Lower lobe of right lung (tissue), 2 donors: ENCODE data around the gene TPCN2. TPM values are rescaled to one million over a fixed set of nuclear protein-coding genes. Genes with fewer than 3 reads are reported as not detected.

Experiments used
- ATAC-seq, 2 donors: fragments of 200-7000 bp; cut with Tn5 transposase; one replicate each; pipeline ENCODE4 v1.9.1; 2020 to 2022; ENCODE audit warnings: mild to moderate bottlenecking in 2 of 2, moderate library complexity in 2 of 2
- DNase-seq: peaks from one replicate; pipeline ENCODE4 v3.0.0-alpha.2; 2020
- H3K27ac ChIP-seq: fragments of 200-600 bp; one replicate; pipeline ENCODE4 v1.8.0; 2022
- H3K27me3 ChIP-seq: fragments of 200-600 bp; one replicate; pipeline ENCODE4 v1.8.0; 2022; ENCODE audit warnings: low read depth
- H3K36me3 ChIP-seq: fragments of 200-600 bp; one replicate; pipeline ENCODE4 v1.8.0; 2022; ENCODE audit warnings: mild to moderate bottlenecking
- H3K4me1 ChIP-seq: fragments of 200-600 bp; one replicate; pipeline ENCODE4 v1.8.0; 2022
- H3K4me3 ChIP-seq: fragments of 200-600 bp; one replicate; pipeline ENCODE4 v1.8.0; 2022; ENCODE audit warnings: mild to moderate bottlenecking
- H3K9me3 ChIP-seq: fragments of 200-600 bp; one replicate; pipeline ENCODE4 v1.8.0; 2022
- CTCF ChIP-seq: fragments of 200-600 bp; IDR thresholded peaks from one replicate; pipeline ENCODE4 v1.8.0; 2022; ENCODE audit warnings: antibody characterized with exemption, mild to moderate bottlenecking
- intact Hi-C: fragments of 100-400 bp; cut with DNase I; formaldehyde crosslinking; loops from one replicate; pipeline ENCODE4 v1.11.0; 2022
- total RNA-seq: library from RNA; stranded (reverse); fragmentation: NEBNext Ultra II Directional; extraction: Animal tissue kit (Norgen Biotek cat#: 25700); gene quantifications from one replicate; pipeline ENCODE4 v1.2.1, GENCODE V29; 2021
- donor health status: DM: no; HTN: yes; CAD: no; lungs with severe emphysema.

Gene TPCN2
- total RNA-seq, 1 donor from 2014 or later, result 18.2 TPM

GRCh38 chr11:69159150-69159852 lies 110.6 kb downstream of the TPCN2 start:
- Histone ChIP-seq H3K27ac (no peak overlapping the region), H3K4me3 (no peak overlapping the region), H3K4me1 (peaks cover 21% of the 10 kb centered on the region), H3K36me3 (no peaks in the 10 kb centered on the region), H3K9me3 (no peaks in the 10 kb centered on the region), H3K27me3 (peaks cover 7% of the 10 kb centered on the region)
- intact Hi-C loops, result no loop called here
- DNase-seq (no peak), ATAC-seq (no peak)
- TF ChIP-seq CTCF, result no peak

DNA sequence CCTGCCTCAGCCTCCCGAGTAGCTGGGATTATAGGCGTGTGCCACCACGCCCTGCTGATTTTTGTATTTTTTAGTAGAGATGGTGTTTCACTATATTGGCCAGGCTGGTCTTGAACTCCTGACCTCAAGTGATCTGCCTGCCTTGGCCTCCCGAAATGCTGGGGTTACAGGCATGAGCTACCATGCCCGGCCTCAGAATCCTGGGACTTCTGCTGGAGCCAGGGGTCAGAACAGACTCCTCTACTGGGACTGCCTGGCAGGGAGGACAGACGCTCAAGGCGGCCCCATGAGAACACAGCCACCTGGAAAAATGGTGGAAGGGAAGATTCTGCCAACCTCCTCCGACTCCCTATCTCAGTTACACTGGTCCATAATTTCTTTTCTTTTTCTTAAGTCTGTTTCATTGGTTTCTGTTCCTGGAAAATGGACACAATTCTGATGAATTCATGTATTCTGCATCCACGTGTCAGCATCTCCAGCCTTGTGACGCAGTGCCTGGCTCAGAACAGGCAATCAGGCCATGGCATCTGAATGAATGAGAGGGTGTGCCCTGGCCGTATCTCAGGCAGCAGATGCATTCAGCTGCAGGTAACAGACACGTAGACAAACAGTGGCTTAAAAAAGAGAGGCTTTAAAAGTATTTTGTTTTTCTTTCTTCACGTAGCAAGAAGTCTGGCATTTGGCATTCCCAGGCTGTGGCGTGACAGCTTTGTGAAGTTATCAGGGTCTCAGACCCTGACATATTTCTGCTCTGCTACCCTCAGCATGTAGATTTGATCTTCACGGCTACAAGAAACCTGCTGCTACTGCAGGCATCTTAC lies 111.8 kb downstream of the TPCN2 start:
- intact Hi-C loops, result no loop called here
- Histone ChIP-seq H3K27me3 (peaks cover 7% of the 10 kb centered on the region), H3K27ac (no peak overlapping the region), H3K36me3 (no peaks in the 10 kb centered on the region), H3K9me3 (no peaks in the 10 kb centered on the region), H3K4me1 (peaks cover 18% of the 10 kb centered on the region), H3K4me3 (no peak overlapping the region)
- DNase-seq (no peak), ATAC-seq (no peak)
- TF ChIP-seq CTCF, result no peak

GRCh38 chr11:69161117-69161407 lies 112.3 kb downstream of the TPCN2 start:
- no peak for TF ChIP-seq CTCF
- ATAC-seq (no peak), DNase-seq (no peak)
- Histone ChIP-seq H3K4me1 (peaks cover 14% of the 10 kb centered on the region), H3K9me3 (no peaks in the 10 kb centered on the region), H3K4me3 (no peak overlapping the region), H3K36me3 (no peaks in the 10 kb centered on the region), H3K27me3 (peaks cover 7% of the 10 kb centered on the region), H3K27ac (no peak overlapping the region)
- intact Hi-C loops, result no loop called here

DNA sequence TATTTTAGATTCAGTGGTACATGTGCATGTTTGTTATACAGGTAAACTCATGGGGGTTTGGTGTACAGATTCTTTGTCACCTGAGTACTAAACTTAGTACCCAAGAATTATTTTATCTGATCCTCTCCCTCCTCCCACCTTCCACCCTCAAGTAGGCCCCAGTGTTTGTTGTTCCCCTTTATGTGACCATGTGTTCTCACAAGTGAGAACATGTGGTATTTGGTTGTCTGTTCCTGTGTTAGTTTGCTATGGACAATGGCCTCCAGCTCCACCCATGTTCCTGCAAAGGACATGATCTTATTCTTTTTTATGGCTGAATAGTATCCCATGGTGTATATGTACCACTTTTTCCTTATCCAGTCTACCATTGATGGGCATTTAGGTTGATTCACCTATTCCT lies 113.8 kb downstream of the TPCN2 start:
- Histone ChIP-seq H3K4me3 (no peak overlapping the region), H3K27me3 (peaks cover 4% of the 10 kb centered on the region), H3K9me3 (no peaks in the 10 kb centered on the region), H3K4me1 (peaks cover 13% of the 10 kb centered on the region), H3K27ac (no peak overlapping the region), H3K36me3 (no peaks in the 10 kb centered on the region)
- TF ChIP-seq CTCF, result no peak
- intact Hi-C loops, result no loop called here
- DNase-seq (no peak), ATAC-seq (no peak)

DNA sequence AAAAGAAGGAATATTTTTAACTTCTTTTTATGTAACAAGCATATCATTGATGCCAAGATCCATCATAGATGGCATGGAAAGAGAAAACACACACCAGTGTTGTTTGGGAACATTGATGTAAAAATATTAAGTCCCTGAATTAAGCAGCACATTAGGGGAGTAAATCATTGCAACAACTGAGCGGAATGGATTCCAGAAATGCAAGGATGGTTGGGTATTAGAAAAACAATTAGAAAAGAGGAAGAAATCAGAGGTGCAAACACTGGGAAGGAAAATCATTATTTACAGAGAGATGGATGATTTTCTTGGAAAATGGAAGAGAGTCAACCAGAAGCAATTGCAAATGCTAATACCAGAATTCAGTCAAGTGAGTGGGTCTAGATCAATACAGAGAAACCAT lies 115.1 kb downstream of the TPCN2 start:
- no peak overlapping the region for H3K27ac ChIP-seq
- H3K9me3 ChIP-seq, result no peaks in the 10 kb centered on the region
- H3K36me3 ChIP-seq, result no peaks in the 10 kb centered on the region
- ATAC-seq (no peak), DNase-seq (no peak)
- H3K4me1 ChIP-seq, result peaks cover 10% of the 10 kb centered on the region
- intact Hi-C loops, result no loop called here
- no peak overlapping the region for H3K4me3 ChIP-seq
- H3K27me3 ChIP-seq, result no peaks in the 10 kb centered on the region
- TF ChIP-seq CTCF, result no peak
